HepG2 (cell line): ENCODE measurements around the gene ARMH3. TPM values are rescaled to one million over a fixed set of nuclear protein-coding genes. Genes with fewer than 3 reads are reported as not detected.

Source experiments
- ERF ChIP-seq: IDR thresholded peaks from 2 replicates; pipeline ENCODE4 v1.6.1; 2018; ENCODE audit warnings: missing biosample characterization, missing genetic modification reagents
- MLLT10 ChIP-seq: sonication (generic); formaldehyde crosslinking; IDR thresholded peaks from 2 replicates; pipeline ENCODE4 v1.4.0; 2020; ENCODE audit warnings: missing genetic modification reagents
- PCBP2 ChIP-seq: fragments of 200-400 bp; formaldehyde crosslinking; optimal IDR thresholded peaks from 2 replicates; pipeline ENCODE3; 2018; ENCODE audit warnings: low read length, low read depth; ENCODE audit not compliant: poor library complexity, severe bottlenecking
- PITX1 ChIP-seq: sonication (generic); formaldehyde crosslinking; IDR thresholded peaks from 2 replicates; pipeline ENCODE4 v1.5.1; 2020; ENCODE audit warnings: mild to moderate bottlenecking, missing genetic modification reagents
- POGK ChIP-seq: sonication (generic); formaldehyde crosslinking; conservative IDR thresholded peaks from 2 replicates; pipeline ENCODE4 v1.8.0; 2022; ENCODE audit warnings: mild to moderate bottlenecking, moderate library complexity, missing genetic modification reagents
- POLR2A ChIP-seq, 2 experiments: IDR thresholded peaks; 2 replicates each; pipeline ENCODE4 v1.6.1; 2011; ENCODE audit warnings: low read depth in 2 of 2, low read length in 2 of 2, mild to moderate bottlenecking in 1 of 2, moderate library complexity in 1 of 2; ENCODE audit not compliant: insufficient read depth in 1 of 2
- RBM22 ChIP-seq: fragments of 200-400 bp; formaldehyde crosslinking; optimal IDR thresholded peaks from 2 replicates; pipeline ENCODE3; 2017; ENCODE audit warnings: mild to moderate bottlenecking, low read length, moderate library complexity
- SIN3A ChIP-seq: IDR thresholded peaks from 2 replicates; pipeline ENCODE4 v1.6.1; 2011; ENCODE audit warnings: low read depth, mild to moderate bottlenecking, control low read depth, low read length, borderline replicate concordance
- SIX4 ChIP-seq: sonication (generic); formaldehyde crosslinking; IDR thresholded peaks from 2 replicates; pipeline ENCODE4 v1.4.0; 2020; ENCODE audit warnings: missing genetic modification reagents
- SMAD9 ChIP-seq: sonication (generic); formaldehyde crosslinking; IDR thresholded peaks from 2 replicates; pipeline ENCODE4 v1.5.1; 2020; ENCODE audit warnings: mild to moderate bottlenecking, missing genetic modification reagents
- SMARCC2 ChIP-seq: fragments of 450-650 bp; IDR thresholded peaks from 2 replicates; pipeline ENCODE4 v1.6.1; 2017; ENCODE audit warnings: antibody characterized with exemption, mild to moderate bottlenecking
- SOX5 ChIP-seq: IDR thresholded peaks from 2 replicates; pipeline ENCODE4 v1.6.1; 2016; ENCODE audit warnings: borderline replicate concordance
- TGIF2 ChIP-seq: IDR thresholded peaks from 2 replicates; pipeline ENCODE4 v1.6.1; 2016; ENCODE audit warnings: control low read depth, missing compliant biosample characterization
- USF2 ChIP-seq, 2 experiments: sonication (generic) in 1 of 2; formaldehyde crosslinking in 1 of 2; IDR thresholded peaks; 2 replicates each; pipeline versions ENCODE4 v1.5.1 to v1.6.1; 2011 to 2020; ENCODE audit warnings: borderline replicate concordance in 1 of 2, low read depth in 1 of 2, low read length in 1 of 2, mild to moderate bottlenecking in 1 of 2, missing genetic modification reagents in 1 of 2, moderate library complexity in 1 of 2
- ZBTB33 ChIP-seq: sonication (generic); formaldehyde crosslinking; IDR thresholded peaks from 2 replicates; pipeline ENCODE4 v1.4.0; 2020; ENCODE audit warnings: missing genetic modification reagents
- ZFP37 ChIP-seq: sonication (generic); formaldehyde crosslinking; IDR thresholded peaks from 2 replicates; pipeline ENCODE4 v1.4.0; 2020; ENCODE audit warnings: missing genetic modification reagents, borderline replicate concordance
- ZMYM2 ChIP-seq: sonication (generic); formaldehyde crosslinking; IDR thresholded peaks from 2 replicates; pipeline ENCODE4 v1.8.0; 2022; ENCODE audit warnings: mild to moderate bottlenecking, missing genetic modification reagents
- ZNF12 ChIP-seq: sonication (generic); formaldehyde crosslinking; IDR thresholded peaks from 2 replicates; pipeline ENCODE4 v1.5.0; 2020; ENCODE audit warnings: missing genetic modification reagents
- ZNF180 ChIP-seq: sonication (generic); formaldehyde crosslinking; IDR thresholded peaks from 2 replicates; pipeline ENCODE4 v1.4.0; 2020; ENCODE audit warnings: low read depth, missing genetic modification reagents, borderline replicate concordance
- ZNF251 ChIP-seq: sonication (generic); formaldehyde crosslinking; IDR thresholded peaks from 2 replicates; pipeline ENCODE4 v1.9.0; 2021; ENCODE audit warnings: mild to moderate bottlenecking, missing genetic modification reagents
- ZNF282 ChIP-seq: fragments of 450-650 bp; IDR thresholded peaks from 2 replicates; pipeline ENCODE4 v1.6.1; 2018; ENCODE audit not compliant: partially characterized antibody
- ZNF343 ChIP-seq: sonication (generic); formaldehyde crosslinking; IDR thresholded peaks from 2 replicates; pipeline ENCODE4 v1.4.0; 2020; ENCODE audit warnings: mild to moderate bottlenecking, missing genetic modification reagents
- ZNF614 ChIP-seq: IDR thresholded peaks from 2 replicates; pipeline ENCODE4 v1.6.1; 2018; ENCODE audit warnings: missing biosample characterization, missing genetic modification reagents, inconsistent platforms, borderline replicate concordance
- ZNF670 ChIP-seq: sonication (generic); formaldehyde crosslinking; IDR thresholded peaks from 2 replicates; pipeline ENCODE4 v1.8.0; 2022; ENCODE audit warnings: mild to moderate bottlenecking, missing genetic modification reagents, borderline replicate concordance
- ZNF740 ChIP-seq: sonication (generic); formaldehyde crosslinking; IDR thresholded peaks from 2 replicates; pipeline ENCODE4 v1.4.0; 2020; ENCODE audit warnings: missing genetic modification reagents
- polyA plus RNA-seq, 8 experiments: library from polyadenylated mRNA; depleted of rRNA in 3 of 8; stranded (reverse) in 7 of 8; unstranded in 1 of 8; fragments of >200 nt; fragmentation: Illumina TruSeq in 4 of 8; extraction: Trizol in 4 of 8; gene quantifications; 2 replicates each; pipeline versions ENCODE4 v1.2.1 to v1.2.3, GENCODE V29; 2011 to 2016; ENCODE audit warnings: low read depth in 4 of 8, missing spikeins in 1 of 8, mixed read lengths in 1 of 8; ENCODE audit not compliant: insufficient read depth in 1 of 8
- total RNA-seq, 5 experiments: library from RNA; depleted of rRNA; stranded (reverse); fragments of >200 nt; fragmentation: Illumina TruSeq; extraction: Trizol; gene quantifications; 2 replicates each; pipeline ENCODE4 v1.2.3, GENCODE V29; 2016; ENCODE audit warnings: low read depth in 1 of 5

ARMH3 gene
- total and polyA plus RNA-seq, 2 of the 13 experiments (the other 11 are each of a cell fraction or from before 2014, with no cell fraction given), result 8.4 to 16.9 TPM

- TF ChIP-seq SMAD9 (CRISPR knock-in tag) (0 out of 2 replicates have a peak, but pooled peaks have one; percentile 59), POGK (no peak), TGIF2 (CRISPR knock-in tag) (no peak), PITX1 (CRISPR knock-in tag) (peak; percentile 17; the same call in 1 of the 2 replicates), SIX4 (CRISPR knock-in tag) (no peak), ZNF251 (CRISPR knock-in tag) (no peak), ZFP37 (CRISPR knock-in tag) (peak; percentile 74; the same call in 1 of the 2 replicates), ZNF180 (CRISPR knock-in tag) (no peak), ZNF282 (no peak), ZNF670 (CRISPR knock-in tag) (peak; percentile 84; the same call in 1 of the 2 replicates), ZBTB33 (CRISPR knock-in tag) (no peak), ZNF614 (peak; percentile 35), SMARCC2 (no peak), ZNF12 (no peak), MLLT10 (CRISPR knock-in tag) (no peak), ZNF343 (CRISPR knock-in tag) (no peak), SIN3A (0 out of 2 replicates have a peak, but pooled peaks have one; percentile 51), PCBP2 (no peak), POLR2A (IDR thresholded peaks at IDR 0.05; ENCODE audit: insufficient read depth in 1 of 2, low read depth in 2 of 2, low read length in 2 of 2) (peak; percentile 85 to 87), SOX5 (CRISPR knock-in tag) (no peak; the same call in 1 of the 2 replicates), RBM22 (no peak), ZMYM2 (CRISPR knock-in tag) (no peak), USF2 (IDR thresholded peaks at IDR 0.05; ENCODE audit: low read depth, low read length) (no peak), USF2 (CRISPR knock-in tag; IDR thresholded peaks at IDR 0.05; ENCODE audit: borderline replicate concordance) (no peak), ERF (0 out of 2 replicates have a peak, but pooled peaks have one; percentile 14), ZNF740 (CRISPR knock-in tag) (no peak; the same call in 1 of the 2 replicates)
Observed at GRCh38 chr10:101818119-101818871, 237.7 kb downstream of the ARMH3 start, which contains the start of gene OGA (continued).
